ENCODE results near the gene PSD4. TPM values are rescaled to one million over a fixed set of nuclear protein-coding genes. Genes with fewer than 3 reads are reported as not detected.
A peak's percentile ranks its signal among the peaks of the same experiment; 100 is the strongest.

Gene PSD4
- total and polyA plus RNA-seq, 2 of the 8 experiments (the other 6 are each of a cell fraction or from before 2014, with no cell fraction given): 0.53 to 1.2 TPM

DNA sequence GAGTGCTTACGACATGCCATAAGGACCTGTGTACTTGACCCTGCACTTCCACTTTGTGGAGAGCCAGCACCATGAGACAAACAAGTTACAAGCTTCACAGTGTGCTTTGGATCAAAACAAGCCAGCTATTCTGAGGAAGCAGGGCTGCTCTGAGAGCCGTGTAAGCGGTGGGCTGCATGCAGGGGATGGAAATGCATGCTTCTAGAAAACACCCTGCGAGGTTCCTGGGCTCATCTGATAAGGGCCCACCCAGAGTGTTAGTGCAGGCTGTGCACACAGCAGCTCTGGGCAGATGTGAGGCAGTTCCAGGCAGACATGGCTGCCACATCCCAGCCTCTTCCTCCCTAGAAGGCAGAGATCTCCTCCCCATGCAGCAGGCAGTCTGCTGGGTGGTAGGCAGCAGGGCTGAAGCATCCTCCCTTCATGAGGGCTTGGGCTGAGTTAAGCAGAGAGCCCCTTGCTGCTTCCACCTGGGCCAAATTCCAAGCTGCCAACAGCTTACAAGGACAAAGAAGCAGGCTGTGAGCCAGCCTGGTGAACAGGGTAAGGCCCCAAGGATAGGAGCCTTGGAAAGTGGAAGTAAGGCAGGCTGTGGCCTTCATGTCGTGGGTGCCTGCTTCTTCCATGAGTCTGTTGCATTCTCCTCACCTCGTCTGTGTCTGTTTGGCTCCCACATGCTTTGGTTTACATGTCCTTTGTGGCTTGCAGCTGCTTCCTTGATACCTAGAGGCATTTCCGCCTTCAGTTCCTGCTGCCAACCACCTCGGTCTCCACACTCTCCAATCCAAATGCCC lies 7.7 kb downstream of the PSD4 start:
- CTCF ChIA-PET (ENCODE audit: partially characterized antibody): interaction anchor here (0.7 to 3.9 kb wide), 11 partner anchors 9 to 116 kb away, joined by 3 to 34 read pairs (median 5); no protein-coding TSS in a partner anchor
- Histone ChIP-seq H3K4me3 (ENCODE audit: extremely low read depth in 1 of 4, insufficient read depth in 2 of 4, low read depth in 3 of 4, low read length in 4 of 4) (no peak overlapping the region), H2BK120ac (replicated peaks; ENCODE audit: low read depth, low read length) (no peak overlapping the region), H4K91ac (replicated peaks; ENCODE audit: insufficient read length, low read length) (no peak overlapping the region), H2AFZ (ENCODE audit: low read length) (0 out of 2 replicates have a peak overlapping the region, but pooled peaks have one; percentile 14), H2BK12ac (ENCODE audit: low read depth, low read length) (0 out of 2 replicates have a peak overlapping the region, but pooled peaks have one; percentile 27), H3K36me3 (ENCODE audit: control insufficient read depth in 2 of 4, insufficient read depth in 4 of 4, low read length in 3 of 4) (no peaks in the 10 kb centered on the region), H3K56ac (replicated peaks; ENCODE audit: insufficient read length, low read depth, low read length) (no peak overlapping the region), H3K27ac (ENCODE audit: low read depth, low read length) (no peak overlapping the region), H3K79me1 (ENCODE audit: low read depth, low read length) (no peaks in the 10 kb centered on the region), H3K23me2 (ENCODE audit: low read depth, low read length) (0 out of 2 replicates have a peak, but pooled peaks cover 2% of the 10 kb centered on the region), H3K4me1 (replicated peaks in 1 of 4; ENCODE audit: control insufficient read depth in 3 of 4, insufficient read depth in 4 of 4, low read length in 3 of 4) (peaks cover 0 to 6% (median 2%) of the 10 kb centered on the region in 4 experiments; a peak in 3 of 7 replicates), H3K27me3 (replicated peaks in 1 of 4; ENCODE audit: control insufficient read depth in 3 of 4, extremely low read depth in 1 of 4, insufficient read depth in 3 of 4, low read length in 3 of 4) (no peaks in the 10 kb centered on the region), H3K9me3 (ENCODE audit: insufficient read depth in 2 of 2, low read depth in 1 of 2, low read length in 1 of 2) (no peaks in the 10 kb centered on the region), H3K23ac (ENCODE audit: insufficient read length) (no peak overlapping the region), H2AK5ac (ENCODE audit: low read depth, low read length) (no peak overlapping the region), H3K9ac (replicated peaks in 1 of 4; ENCODE audit: extremely low read depth in 1 of 4, low read depth in 3 of 4, low read length in 3 of 4) (no peak overlapping the region), H2BK20ac (ENCODE audit: low read length) (no peak overlapping the region), H4K20me1 (replicated peaks in 1 of 2; ENCODE audit: control insufficient read depth in 1 of 2, insufficient read depth in 2 of 2, low read length in 2 of 2) (no peaks in the 10 kb centered on the region), H3K4me2 (ENCODE audit: insufficient read depth in 1 of 2, low read depth in 2 of 2, low read length in 2 of 2) (no peak overlapping the region), H3K14ac (ENCODE audit: insufficient read length) (peak overlapping the region; percentile 81), H3K18ac (ENCODE audit: extremely low read depth, low read length) (no peak overlapping the region), H3K79me2 (ENCODE audit: control insufficient read depth in 1 of 2, insufficient read depth in 2 of 2, low read length in 2 of 2) (no peaks in the 10 kb centered on the region), H4K5ac (ENCODE audit: insufficient read length, low read depth, low read length) (no peak overlapping the region), H2BK5ac (ENCODE audit: low read depth, low read length) (no peak overlapping the region), H2BK15ac (ENCODE audit: low read length) (no peak overlapping the region), H3K4ac (replicated peaks; ENCODE audit: insufficient read length, low read depth, low read length) (peak overlapping the region; percentile 33), H4K8ac (ENCODE audit: extremely low read depth, insufficient read depth, low read length) (no peak overlapping the region; the same call in 1 of the 2 replicates)
- no peak for FAIRE-seq
- 84% methylated on average over 8 of the region's 8 CpGs; no CpG with 5 or more reads in 1 of the 2 experiments for WGBS, 2 experiments (ENCODE audit: extremely low coverage in 1 of 2, insufficient coverage in 1 of 2, insufficient read length in 1 of 2, insufficient replicate concordance in 2 of 2, low coverage in 1 of 2, low lambda C conversion rate in 2 of 2, missing lambda C conversion rate in 1 of 2)
- no peak for DNase-seq (ENCODE audit: low read depth in 1 of 2, low spot score in 2 of 2)
- POLR2A ChIA-PET (ENCODE audit: partially characterized antibody): no interaction called here
- no peak for TF ChIP-seq RBBP5 (IDR thresholded peaks at IDR 0.05; ENCODE audit: borderline replicate concordance, low read depth, low read length)
- TF ChIP-seq ATF3 (IDR thresholded peaks at IDR 0.05; ENCODE audit: insufficient read depth, low read depth, low read length): no peak
- TF ChIP-seq ASH2L (IDR thresholded peaks at IDR 0.05; ENCODE audit: low read length): no peak
- no peak for TF ChIP-seq SIN3A (conservative IDR thresholded peaks at IDR 0.05 in 1 of 2, IDR thresholded peaks at IDR 0.05 in 1 of 2; ENCODE audit: low read depth in 1 of 2, low read length in 2 of 2)
- no peak for TF ChIP-seq NRF1 (IDR thresholded peaks at IDR 0.05; ENCODE audit: low read depth, low read length)
- no peak for TF ChIP-seq SIRT6 (IDR thresholded peaks at IDR 0.05; ENCODE audit: low read length)
- TF ChIP-seq TEAD4 (IDR thresholded peaks at IDR 0.05; ENCODE audit: low read depth, low read length): no peak
- TF ChIP-seq, protein P1, sequence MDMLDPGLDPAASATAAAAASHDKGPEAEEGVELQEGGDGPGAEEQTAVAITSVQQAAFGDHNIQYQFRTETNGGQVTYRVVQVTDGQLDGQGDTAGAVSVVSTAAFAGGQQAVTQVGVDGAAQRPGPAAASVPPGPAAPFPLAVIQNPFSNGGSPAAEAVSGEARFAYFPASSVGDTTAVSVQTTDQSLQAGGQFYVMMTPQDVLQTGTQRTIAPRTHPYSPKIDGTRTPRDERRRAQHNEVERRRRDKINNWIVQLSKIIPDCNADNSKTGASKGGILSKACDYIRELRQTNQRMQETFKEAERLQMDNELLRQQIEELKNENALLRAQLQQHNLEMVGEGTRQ (IDR thresholded peaks at IDR 0.05; ENCODE audit: low read length): no peak
- no peak for TF ChIP-seq MAFK (IDR thresholded peaks at IDR 0.05; ENCODE audit: low read depth, low read length)
- TF ChIP-seq POLR2A (IDR thresholded peaks at IDR 0.05; ENCODE audit: control extremely low read depth in 1 of 2, low read depth in 2 of 2, low read length in 2 of 2): no peak
- TF ChIP-seq KDM4A (IDR thresholded peaks at IDR 0.05; ENCODE audit: low read depth, low read length, severe bottlenecking): no peak
